ENCODE measurements around the gene ZMYND11. TPM values are rescaled to one million over a fixed set of nuclear protein-coding genes. Genes with fewer than 3 reads are reported as not detected.

Gene ZMYND11
- total and polyA plus RNA-seq, 11 donors: 22.7 to 96.6 (median 73.3) TPM

DNA sequence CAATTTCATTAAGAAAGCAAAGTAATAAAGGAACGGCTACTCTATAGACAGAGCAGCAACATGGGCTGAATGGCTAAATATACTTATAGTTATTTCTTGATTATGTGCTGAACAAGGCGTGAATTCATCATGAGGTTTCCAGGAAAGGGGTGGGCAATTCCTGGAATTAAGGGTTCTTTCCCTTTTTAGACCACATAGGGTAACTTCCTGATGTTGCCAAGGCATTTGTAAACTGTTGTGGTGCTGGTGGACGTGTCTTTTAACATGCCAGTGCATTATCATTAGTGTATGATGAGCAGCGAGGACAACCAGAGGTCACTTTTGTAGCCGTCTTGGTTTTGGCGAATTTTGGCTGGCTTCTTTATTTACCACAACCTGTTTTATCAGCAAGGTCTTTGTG, 28.5 kb upstream of the ZMYND11 start:
- TF ChIP-seq POLR2A (IDR thresholded peaks at IDR 0.05): no peak
- TF ChIP-seq, protein P1, sequence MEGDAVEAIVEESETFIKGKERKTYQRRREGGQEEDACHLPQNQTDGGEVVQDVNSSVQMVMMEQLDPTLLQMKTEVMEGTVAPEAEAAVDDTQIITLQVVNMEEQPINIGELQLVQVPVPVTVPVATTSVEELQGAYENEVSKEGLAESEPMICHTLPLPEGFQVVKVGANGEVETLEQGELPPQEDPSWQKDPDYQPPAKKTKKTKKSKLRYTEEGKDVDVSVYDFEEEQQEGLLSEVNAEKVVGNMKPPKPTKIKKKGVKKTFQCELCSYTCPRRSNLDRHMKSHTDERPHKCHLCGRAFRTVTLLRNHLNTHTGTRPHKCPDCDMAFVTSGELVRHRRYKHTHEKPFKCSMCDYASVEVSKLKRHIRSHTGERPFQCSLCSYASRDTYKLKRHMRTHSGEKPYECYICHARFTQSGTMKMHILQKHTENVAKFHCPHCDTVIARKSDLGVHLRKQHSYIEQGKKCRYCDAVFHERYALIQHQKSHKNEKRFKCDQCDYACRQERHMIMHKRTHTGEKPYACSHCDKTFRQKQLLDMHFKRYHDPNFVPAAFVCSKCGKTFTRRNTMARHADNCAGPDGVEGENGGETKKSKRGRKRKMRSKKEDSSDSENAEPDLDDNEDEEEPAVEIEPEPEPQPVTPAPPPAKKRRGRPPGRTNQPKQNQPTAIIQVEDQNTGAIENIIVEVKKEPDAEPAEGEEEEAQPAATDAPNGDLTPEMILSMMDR (IDR thresholded peaks at IDR 0.05): no peak
- Histone ChIP-seq H3K36me3 (no peaks in the 10 kb centered on the region), H3K27me3 (peaks cover 0 to 6% (median 0%) of the 10 kb centered on the region in 9 donors), H3K27ac (no peak overlapping the region), H3K9me3 (no peaks in the 10 kb centered on the region), H3K4me1 (peaks cover 0 to 7% (median 0%) of the 10 kb centered on the region in 12 donors), H3K4me3 (no peak overlapping the region)
- 49 to 54% (median 51%) methylated on average over 6 of the region's 6 CpGs for WGBS, 4 donors
- intact Hi-C loops (cut with DNase I): no loop called here
- DNase-seq (no peak), ATAC-seq (peak in 1 of 4 donors; percentile 45)

DNA sequence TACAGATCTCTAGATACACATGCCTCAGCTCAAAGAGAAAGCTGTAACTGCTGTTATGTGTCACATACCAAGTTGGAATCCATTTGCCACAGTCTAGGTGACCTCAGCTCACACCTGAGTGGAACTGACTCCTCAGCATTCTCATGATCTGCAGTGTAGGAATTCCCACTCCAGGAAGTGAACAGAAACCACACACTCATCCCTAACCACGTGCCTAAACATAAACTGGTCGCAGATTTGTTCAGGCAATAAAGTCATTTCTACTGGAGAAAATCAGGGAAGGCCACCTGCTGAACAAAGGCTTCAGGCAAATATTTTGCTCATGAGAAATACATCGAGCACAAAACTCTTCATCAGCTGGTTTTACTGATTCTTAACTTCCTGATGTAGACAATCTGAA, 23.0 kb upstream of the ZMYND11 start:
- no peak for ATAC-seq
- intact Hi-C loops (cut with DNase I): no loop called here

DNA sequence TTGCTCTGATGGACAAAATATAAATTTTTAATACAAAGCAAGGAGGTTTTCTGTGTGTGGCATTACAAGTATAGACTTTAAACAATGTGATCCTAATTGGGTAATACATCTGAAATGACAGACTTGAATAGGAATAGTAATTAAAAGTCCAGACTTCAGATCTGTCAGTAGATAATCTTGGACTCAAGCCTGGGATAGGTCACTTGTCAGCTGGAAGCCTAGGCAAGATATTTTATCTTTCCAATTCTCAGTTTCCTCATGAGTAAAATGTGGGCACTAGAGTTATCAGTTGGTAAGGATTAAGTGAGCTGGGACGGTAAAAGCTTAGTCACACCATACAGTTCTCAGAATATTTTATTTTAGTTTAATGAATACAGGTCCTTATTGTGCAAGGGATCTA, 10.4 kb upstream of the ZMYND11 start:
- Histone ChIP-seq H3K4me3 (no peak overlapping the region), H3K9me3 (no peaks in the 10 kb centered on the region), H3K27me3 (no peaks in the 10 kb centered on the region), H3K27ac (no peak overlapping the region), H3K36me3 (no peaks in the 10 kb centered on the region), H3K4me1 (peaks cover 0 to 12% (median 2%) of the 10 kb centered on the region in 12 donors)
- ATAC-seq: no peak
- TF ChIP-seq, protein P1 (IDR thresholded peaks at IDR 0.05): no peak
- no peak for TF ChIP-seq POLR2A (IDR thresholded peaks at IDR 0.05)
- intact Hi-C loops (cut with DNase I): no loop called here
- 81 to 96% (median 88%) methylated on average over 1 of the region's 1 CpG for WGBS, 4 donors
- DNase-seq: no peak

More for the DNA sequence above, 23.0 kb upstream of the ZMYND11 start:
- WGBS, 4 donors: 72 to 76% (median 74%) methylated on average over 3 of the region's 3 CpGs
- Histone ChIP-seq H3K27me3 (no peaks in the 10 kb centered on the region), H3K36me3 (no peaks in the 10 kb centered on the region), H3K9me3 (no peaks in the 10 kb centered on the region), H3K4me3 (no peak overlapping the region), H3K27ac (no peak overlapping the region), H3K4me1 (peaks cover 0 to under 1% (median 0%) of the 10 kb centered on the region in 12 donors)
- no peak for TF ChIP-seq POLR2A (IDR thresholded peaks at IDR 0.05)
- TF ChIP-seq, protein P1 (IDR thresholded peaks at IDR 0.05): no peak
- DNase-seq: no peak

DNA sequence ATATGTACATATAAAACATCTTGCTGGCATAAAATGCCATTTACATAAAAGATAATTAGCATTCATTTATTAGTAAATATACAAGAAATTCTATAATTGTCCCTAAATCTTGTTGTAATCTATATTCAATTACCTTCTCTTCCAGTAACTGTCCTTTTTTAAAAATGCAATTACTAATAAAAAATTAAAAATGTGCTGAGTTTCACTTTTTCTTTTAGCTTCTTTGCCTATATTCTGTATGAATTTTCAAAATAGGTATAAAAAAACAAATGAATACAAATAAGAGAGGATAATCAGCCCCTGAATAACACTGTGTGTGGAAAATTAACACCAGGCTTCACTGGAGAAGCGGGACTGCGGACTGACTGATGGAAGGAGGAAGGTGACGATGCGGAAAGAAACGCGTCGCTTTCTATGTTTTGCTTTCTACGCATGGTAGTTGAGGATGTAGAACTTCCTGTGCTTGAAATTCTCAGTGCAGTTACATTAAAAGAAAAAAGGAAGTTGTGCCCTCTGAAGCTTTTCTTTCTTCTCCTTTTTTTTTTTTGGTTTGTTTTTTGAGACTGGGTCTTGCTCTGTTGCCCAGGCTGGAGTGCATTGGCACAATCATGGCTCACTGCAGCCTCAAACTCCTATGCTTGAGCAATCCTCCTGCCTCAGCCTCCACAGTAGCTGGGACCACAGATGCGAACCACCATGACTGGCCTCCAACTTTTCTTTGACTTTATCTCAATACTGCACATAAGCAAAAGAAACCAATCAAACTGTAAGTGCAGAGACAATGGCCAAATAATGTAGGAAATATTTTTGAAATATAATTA, 7.4 kb upstream of the ZMYND11 start:
- WGBS, 4 donors: 61 to 73% (median 67%) methylated on average over 9 of the region's 9 CpGs
- Histone ChIP-seq H3K27me3 (peaks cover 0 to 6% (median 0%) of the 10 kb centered on the region in 9 donors), H3K4me1 (peaks cover 0 to 16% (median 3%) of the 10 kb centered on the region in 12 donors), H3K4me3 (peak overlapping the region in 4 of 12 donors; percentile 5 to 38 (median 15)), H3K9me3 (no peaks in the 10 kb centered on the region), H3K27ac (peak overlapping the region in 1 of 12 donors; percentile 47), H3K36me3 (no peaks in the 10 kb centered on the region)
- intact Hi-C loops (cut with DNase I): no loop called here
- DNase-seq: no peak
- TF ChIP-seq, protein P1 (IDR thresholded peaks at IDR 0.05): no peak
- TF ChIP-seq POLR2A (IDR thresholded peaks at IDR 0.05): no peak
- peak in 2 of 4 donors; percentile 50 to 52 for ATAC-seq
